ENCODE results near the gene MOV10.
"Not testable (repeated sequence)": the region's sequence is repeated elsewhere in the genome, so short reads cannot be mapped to it uniquely, and the experiment has no call there.

The MOV10 gene

DNA sequence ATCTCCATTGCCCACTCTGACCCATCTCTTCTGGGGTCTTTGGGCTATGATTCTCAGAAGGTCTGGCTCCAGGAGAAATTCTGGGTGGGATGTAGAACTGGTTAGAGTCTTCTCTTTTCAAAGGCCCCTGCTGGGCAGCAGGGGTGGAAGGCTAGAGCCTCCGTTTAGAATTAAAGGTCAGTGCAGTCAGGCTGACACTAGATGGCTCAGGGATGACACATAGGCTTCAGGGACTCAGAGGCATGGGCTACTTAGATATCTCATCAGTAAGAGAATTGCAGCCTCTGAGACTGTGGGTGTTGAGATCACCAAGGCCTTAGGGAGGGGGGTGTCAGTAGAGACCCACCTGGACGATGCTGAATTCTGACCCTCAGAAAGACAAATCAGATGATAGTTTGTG is 53.3 kb downstream of the MOV10 start:
- in situ Hi-C loops (cut with MboI; ENCODE audit: low sequenced_read_pairs, unreplicated experiment) = no loop called here
- TF ChIP-seq CTCF (IDR thresholded peaks at IDR 0.05; ENCODE audit: borderline replicate concordance, control extremely low read depth, extremely low read depth, insufficient read depth, missing control alignments) = no peak
- no peak for DNase-seq (ENCODE audit: low spot score)

GRCh38 chr1:112728306-112728971 is 54.0 kb downstream of the MOV10 start:
- DNase-seq (ENCODE audit: low spot score); in situ Hi-C loops (cut with MboI; ENCODE audit: low sequenced_read_pairs, unreplicated experiment): not testable (repeated sequence)

- DNase-seq (ENCODE audit: low spot score); in situ Hi-C loops (cut with MboI; ENCODE audit: low sequenced_read_pairs, unreplicated experiment): not testable (repeated sequence)
These were observed 54.6 kb downstream of the MOV10 start for GRCh38 chr1:112729011-112729410.

- DNase-seq (ENCODE audit: low spot score) = no peak
- in situ Hi-C loops (cut with MboI; ENCODE audit: low sequenced_read_pairs, unreplicated experiment) = no loop called here
- no peak for TF ChIP-seq CTCF (IDR thresholded peaks at IDR 0.05; ENCODE audit: borderline replicate concordance, control extremely low read depth, extremely low read depth, insufficient read depth, missing control alignments)
These were observed 55.5 kb downstream of the MOV10 start for GRCh38 chr1:112729909-112730308.

DNA sequence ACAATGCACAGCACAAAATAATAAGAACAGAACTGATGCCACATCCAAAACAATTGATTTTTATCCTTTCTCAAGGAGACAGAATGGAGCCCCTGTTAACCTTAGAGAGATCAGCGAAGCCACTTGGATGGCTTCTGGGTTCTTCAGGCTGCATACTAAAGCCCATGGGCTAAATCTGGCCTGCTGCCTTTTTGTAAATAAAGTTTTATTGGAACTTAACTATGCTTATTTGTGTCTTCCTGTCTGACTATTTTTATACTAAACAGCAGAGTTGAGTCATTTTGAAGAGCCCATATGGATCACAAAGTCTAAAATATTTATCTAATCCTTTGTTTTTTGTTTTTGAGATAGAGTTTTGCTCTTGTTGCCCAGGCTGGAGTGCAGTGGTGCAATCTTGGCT is 57.0 kb downstream of the MOV10 start:
- in situ Hi-C loops (cut with MboI; ENCODE audit: low sequenced_read_pairs, unreplicated experiment) = no loop called here
- no peak for DNase-seq (ENCODE audit: low spot score)
- TF ChIP-seq CTCF (IDR thresholded peaks at IDR 0.05; ENCODE audit: borderline replicate concordance, control extremely low read depth, extremely low read depth, insufficient read depth, missing control alignments) = no peak

DNA sequence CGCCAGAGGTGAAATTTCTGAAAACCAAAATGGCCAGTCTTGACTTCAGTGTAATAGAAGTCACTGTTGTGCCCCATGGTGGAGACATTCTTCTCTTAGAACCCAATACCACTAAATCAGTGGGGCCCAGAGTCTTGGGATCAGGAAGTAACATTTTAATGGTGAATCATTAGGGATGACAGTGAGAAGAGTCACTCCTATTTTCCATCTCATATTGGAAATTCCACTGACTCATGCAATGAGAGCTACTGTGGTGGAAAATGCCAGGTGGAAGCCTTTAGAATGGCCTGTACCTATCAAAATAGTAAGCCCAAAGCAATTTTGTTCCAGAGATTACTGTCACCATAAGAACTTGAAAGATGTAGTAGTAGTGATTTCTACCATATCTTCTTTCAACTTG is 61.3 kb downstream of the MOV10 start:
- in situ Hi-C loops (cut with MboI; ENCODE audit: low sequenced_read_pairs, unreplicated experiment) = no loop called here
- DNase-seq (ENCODE audit: low spot score) = no peak
- TF ChIP-seq CTCF (IDR thresholded peaks at IDR 0.05; ENCODE audit: borderline replicate concordance, control extremely low read depth, extremely low read depth, insufficient read depth, missing control alignments) = no peak

DNA sequence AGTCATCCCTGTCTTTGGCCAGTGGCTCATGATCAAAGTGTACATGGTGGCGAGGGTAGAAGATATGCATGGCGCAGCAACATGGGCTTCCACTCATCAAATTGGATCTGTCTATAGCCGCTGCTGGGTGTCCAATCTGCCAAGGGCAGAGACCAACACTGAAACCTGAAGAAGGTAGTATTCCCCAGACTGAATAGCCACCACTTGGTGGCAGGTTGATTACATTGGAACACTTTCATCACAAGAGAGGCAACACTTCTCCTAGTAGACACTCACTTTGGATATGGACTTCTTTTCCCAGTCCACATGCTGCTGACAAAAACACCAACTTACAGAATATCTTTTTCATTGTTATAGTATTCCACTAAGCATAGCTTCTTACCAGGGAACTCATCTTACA is 63.1 kb downstream of the MOV10 start:
- DNase-seq (ENCODE audit: low spot score) = no peak
- in situ Hi-C loops (cut with MboI; ENCODE audit: low sequenced_read_pairs, unreplicated experiment) = no loop called here
- no peak for TF ChIP-seq CTCF (IDR thresholded peaks at IDR 0.05; ENCODE audit: borderline replicate concordance, control extremely low read depth, extremely low read depth, insufficient read depth, missing control alignments)
